Fibroblast of lung (primary cell): Measurements from ENCODE around the gene MYRF. TPM values are rescaled to one million over a fixed set of nuclear protein-coding genes. Genes with fewer than 3 reads are reported as not detected.

ENCODE experiments used
- DNase-seq, 2 donors: peaks; one replicate each; pipeline versions ENCODE4 v3.0.0 to v3.0.0-alpha.2; 2010; ENCODE audit warnings: low read depth in 2 of 2
- H2AFZ ChIP-seq: 2 replicates; pipeline ENCODE4 v1.5.1; 2012; ENCODE audit warnings: low read length, control low read depth, inconsistent platforms
- H3K27ac ChIP-seq: 2 replicates; pipeline ENCODE4 v1.5.1; 2011; ENCODE audit warnings: low read length, control low read depth; ENCODE audit not compliant: insufficient read depth
- H3K27me3 ChIP-seq: 2 replicates; pipeline ENCODE4 v1.5.1; 2011; ENCODE audit warnings: mild to moderate bottlenecking, low read length; ENCODE audit not compliant: control insufficient read depth, insufficient read depth
- H3K36me3 ChIP-seq: 2 replicates; pipeline ENCODE4 v1.5.1; 2011; ENCODE audit warnings: low read length; ENCODE audit not compliant: control insufficient read depth, insufficient read depth
- H3K4me1 ChIP-seq: 2 replicates; pipeline ENCODE4 v1.5.1; 2011; ENCODE audit warnings: low read length; ENCODE audit not compliant: control insufficient read depth, insufficient read depth; ENCODE audit errors: extremely low read depth
- H3K4me2 ChIP-seq: 2 replicates; pipeline ENCODE4 v1.5.1; 2011; ENCODE audit warnings: low read length, control low read depth; ENCODE audit not compliant: insufficient read depth; ENCODE audit errors: extremely low read depth
- H3K4me3 ChIP-seq, 4 experiments: fragments of 200-600 bp in 1 of 4; sonication (generic) in 1 of 4; replicated peaks in 1 of 4; 2 replicates each; pipeline ENCODE4 v1.5.1; 2011 to 2016; ENCODE audit warnings: low read length in 4 of 4, low read depth in 3 of 4, mild to moderate bottlenecking in 3 of 4, control low read depth in 2 of 4, inconsistent platforms in 1 of 4, mixed read lengths in 1 of 4; ENCODE audit not compliant: insufficient read depth in 1 of 4; ENCODE audit errors: control extremely low read depth in 1 of 4
- H3K79me2 ChIP-seq: 2 replicates; pipeline ENCODE4 v1.5.1; 2012; ENCODE audit warnings: mild to moderate bottlenecking, low read length, inconsistent platforms; ENCODE audit not compliant: control insufficient read depth, insufficient read depth
- H3K9ac ChIP-seq: 2 replicates; pipeline ENCODE4 v1.5.1; 2011; ENCODE audit warnings: mild to moderate bottlenecking, low read length, control low read depth; ENCODE audit not compliant: insufficient read depth
- H3K9me3 ChIP-seq: 2 replicates; pipeline ENCODE4 v1.5.1; 2012; ENCODE audit warnings: low read depth, low read length; ENCODE audit not compliant: control insufficient read depth, insufficient read depth
- H4K20me1 ChIP-seq: 2 replicates; pipeline ENCODE4 v1.5.1; 2011; ENCODE audit warnings: low read length; ENCODE audit not compliant: control insufficient read depth, insufficient read depth; ENCODE audit errors: extremely low read depth
- EZH2 ChIP-seq: IDR thresholded peaks from 2 replicates; pipeline ENCODE4 v1.5.1; 2012; ENCODE audit warnings: low read length, control low read depth, mild to moderate bottlenecking; ENCODE audit errors: missing control alignments
- polyA plus RNA-seq, 2 donors: library from polyadenylated mRNA; depleted of rRNA in 1 of 2; stranded (reverse) in 1 of 2; unstranded in 1 of 2; fragments of >200 nt; gene quantifications; 2 replicates each; pipeline ENCODE4 v1.2.1, GENCODE V29; 2011 to 2012; ENCODE audit warnings: missing spikeins in 1 of 2
- total RNA-seq: library from RNA; depleted of rRNA; stranded (reverse); fragments of >200 nt; gene quantifications from 2 replicates; pipeline ENCODE4 v1.2.1, GENCODE V29; 2014
- TF ChIP-seq, protein P1 (sequence below), 2 donors: IDR thresholded peaks in 1 of 2; conservative IDR thresholded peaks in 1 of 2; 1 replicate in 1 of 2; 2 replicates in 1 of 2; pipeline ENCODE4 v1.5.1; 2011 to 2012; ENCODE audit warnings: low read length in 2 of 2, control low read depth in 1 of 2, inconsistent platforms in 1 of 2, low read depth in 1 of 2, mild to moderate bottlenecking in 1 of 2

Gene MYRF
- total and polyA plus RNA-seq, 2 donors (not counting 1 experiment from before 2014, with no cell fraction given) = 0.10 to 0.17 TPM

DNA sequence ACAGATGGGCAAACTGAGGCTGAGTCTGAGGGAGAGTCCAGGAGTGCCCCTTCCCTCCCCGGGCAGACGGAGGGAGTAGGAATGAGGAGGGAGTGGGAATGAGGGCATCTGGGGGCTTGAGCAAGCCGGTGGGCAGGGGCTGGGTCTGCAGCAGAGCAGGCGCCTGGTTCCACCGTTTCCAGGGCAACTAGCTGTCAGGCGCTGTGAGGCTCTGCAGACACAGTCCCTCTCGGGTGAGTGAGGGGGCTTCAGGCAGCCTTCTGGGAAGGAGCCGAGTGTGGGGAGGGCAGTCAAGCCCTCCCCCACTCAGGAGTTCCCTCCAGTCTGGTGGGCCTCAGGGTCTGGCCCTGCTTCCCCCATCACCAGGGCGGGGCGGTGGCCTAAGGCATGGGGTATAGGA, 20.9 kb downstream of the MYRF start:
- Histone ChIP-seq H3K4me2 (no peak overlapping the region), H2AFZ (no peak overlapping the region), H3K9ac (no peak overlapping the region), H3K4me3 (no peak overlapping the region), H3K36me3 (no peaks in the 10 kb centered on the region), H3K4me1 (no peaks in the 10 kb centered on the region), H4K20me1 (no peaks in the 10 kb centered on the region), H3K27me3 (no peaks in the 10 kb centered on the region), H3K27ac (no peak overlapping the region), H3K9me3 (no peaks in the 10 kb centered on the region), H3K79me2 (no peaks in the 10 kb centered on the region)
- TF ChIP-seq EZH2 = no peak
- TF ChIP-seq, protein P1, sequence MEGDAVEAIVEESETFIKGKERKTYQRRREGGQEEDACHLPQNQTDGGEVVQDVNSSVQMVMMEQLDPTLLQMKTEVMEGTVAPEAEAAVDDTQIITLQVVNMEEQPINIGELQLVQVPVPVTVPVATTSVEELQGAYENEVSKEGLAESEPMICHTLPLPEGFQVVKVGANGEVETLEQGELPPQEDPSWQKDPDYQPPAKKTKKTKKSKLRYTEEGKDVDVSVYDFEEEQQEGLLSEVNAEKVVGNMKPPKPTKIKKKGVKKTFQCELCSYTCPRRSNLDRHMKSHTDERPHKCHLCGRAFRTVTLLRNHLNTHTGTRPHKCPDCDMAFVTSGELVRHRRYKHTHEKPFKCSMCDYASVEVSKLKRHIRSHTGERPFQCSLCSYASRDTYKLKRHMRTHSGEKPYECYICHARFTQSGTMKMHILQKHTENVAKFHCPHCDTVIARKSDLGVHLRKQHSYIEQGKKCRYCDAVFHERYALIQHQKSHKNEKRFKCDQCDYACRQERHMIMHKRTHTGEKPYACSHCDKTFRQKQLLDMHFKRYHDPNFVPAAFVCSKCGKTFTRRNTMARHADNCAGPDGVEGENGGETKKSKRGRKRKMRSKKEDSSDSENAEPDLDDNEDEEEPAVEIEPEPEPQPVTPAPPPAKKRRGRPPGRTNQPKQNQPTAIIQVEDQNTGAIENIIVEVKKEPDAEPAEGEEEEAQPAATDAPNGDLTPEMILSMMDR (conservative IDR thresholded peaks at IDR 0.05 in 1 of 2, IDR thresholded peaks at IDR 0.05 in 1 of 2; ENCODE audit: low read depth in 1 of 2, low read length in 2 of 2) = no peak
- DNase-seq = no peak

DNA sequence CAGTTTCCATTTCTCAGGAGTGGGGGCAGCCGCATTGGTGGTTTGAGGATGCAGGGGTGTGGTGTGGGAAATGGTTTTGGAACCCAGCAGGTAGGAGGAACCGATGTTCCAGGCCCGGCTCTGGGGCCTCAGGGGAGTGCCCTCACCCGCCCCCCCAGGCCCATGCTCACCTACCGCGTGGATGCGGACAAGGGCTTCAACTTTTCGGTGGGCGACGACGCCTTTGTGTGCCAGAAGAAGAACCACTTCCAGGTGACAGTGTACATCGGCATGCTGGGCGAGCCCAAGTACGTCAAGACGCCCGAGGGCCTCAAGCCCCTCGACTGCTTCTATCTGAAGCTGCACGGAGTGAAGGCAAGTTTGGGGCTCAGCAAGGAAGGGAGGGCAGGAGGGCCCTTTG, 21.4 kb downstream of the MYRF start:
- H2AFZ ChIP-seq = no peak overlapping the region
- H3K4me3 ChIP-seq = no peak overlapping the region
- H3K27ac ChIP-seq = no peak overlapping the region
- H3K9ac ChIP-seq = no peak overlapping the region
- H3K27me3 ChIP-seq = no peaks in the 10 kb centered on the region
- H3K9me3 ChIP-seq = no peaks in the 10 kb centered on the region
- no peaks in the 10 kb centered on the region for H3K4me1 ChIP-seq
- no peak overlapping the region for H3K4me2 ChIP-seq
- no peaks in the 10 kb centered on the region for H3K79me2 ChIP-seq
- TF ChIP-seq, protein P1 (conservative IDR thresholded peaks at IDR 0.05 in 1 of 2, IDR thresholded peaks at IDR 0.05 in 1 of 2; ENCODE audit: low read depth in 1 of 2, low read length in 2 of 2) = no peak
- no peak for TF ChIP-seq EZH2
- no peaks in the 10 kb centered on the region for H4K20me1 ChIP-seq
- no peak for DNase-seq
- no peaks in the 10 kb centered on the region for H3K36me3 ChIP-seq

DNA sequence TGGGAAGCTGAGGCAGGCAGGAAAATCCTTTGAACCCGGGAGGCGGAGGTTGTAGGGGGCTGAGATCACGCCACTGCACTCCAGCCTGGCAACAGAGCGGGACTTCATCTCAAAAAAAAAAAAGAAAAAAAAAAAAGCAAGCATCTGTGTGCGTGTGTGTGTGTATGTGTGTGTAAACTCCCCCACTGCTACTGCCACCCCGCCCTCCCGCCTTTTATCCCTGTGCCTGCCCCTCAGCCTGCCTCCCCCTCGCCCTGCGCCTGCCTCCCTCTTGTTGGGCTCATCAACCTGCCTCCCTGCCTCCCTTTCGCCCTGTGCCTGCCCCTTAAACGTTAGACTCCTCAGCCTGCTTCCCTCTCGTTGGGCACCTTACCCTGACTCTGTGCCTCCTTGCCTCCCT, 22.0 kb downstream of the MYRF start:
- H3K4me2 ChIP-seq = no peak overlapping the region
- no peak for DNase-seq
- no peak overlapping the region for H3K4me3 ChIP-seq
- no peaks in the 10 kb centered on the region for H3K9me3 ChIP-seq
- H4K20me1 ChIP-seq = no peaks in the 10 kb centered on the region
- H3K79me2 ChIP-seq = no peaks in the 10 kb centered on the region
- H2AFZ ChIP-seq = no peak overlapping the region
- H3K9ac ChIP-seq = no peak overlapping the region
- no peaks in the 10 kb centered on the region for H3K36me3 ChIP-seq
- H3K27ac ChIP-seq = no peak overlapping the region
- no peaks in the 10 kb centered on the region for H3K4me1 ChIP-seq
- no peaks in the 10 kb centered on the region for H3K27me3 ChIP-seq
- TF ChIP-seq EZH2 = no peak
- TF ChIP-seq, protein P1 (conservative IDR thresholded peaks at IDR 0.05 in 1 of 2, IDR thresholded peaks at IDR 0.05 in 1 of 2; ENCODE audit: low read depth in 1 of 2, low read length in 2 of 2) = no peak
